GM12878 (cell line): ENCODE data around the gene TPD52L2.

Experiments
- CEBPB ChIP-seq, 2 experiments: fragments of 150-350 bp in 1 of 2; IDR thresholded peaks; 2 replicates each; pipeline ENCODE4 v1.6.1; 2012 to 2014; ENCODE audit warnings: low read depth in 2 of 2, low read length in 2 of 2, borderline replicate concordance in 1 of 2, inconsistent platforms in 1 of 2
- CTCF ChIP-seq, 3 experiments: IDR thresholded peaks in 2 of 3; conservative IDR thresholded peaks in 1 of 3; 2 replicates each; pipeline ENCODE4 v1.5.1; 2011; ENCODE audit warnings: low read depth in 3 of 3, low read length in 3 of 3, mild to moderate bottlenecking in 3 of 3, control low read depth in 2 of 3, moderate library complexity in 2 of 3, inconsistent platforms in 1 of 3, mixed read lengths in 1 of 3; ENCODE audit not compliant: control insufficient read depth in 2 of 3, insufficient read depth in 1 of 3; ENCODE audit errors: extremely low read depth in 1 of 3
- NFYB ChIP-seq: IDR thresholded peaks from 2 replicates; pipeline ENCODE4 v1.6.1; 2011; ENCODE audit warnings: low read depth, mild to moderate bottlenecking, low read length, improper control_type of control experiment, moderate library complexity; ENCODE audit not compliant: insufficient read depth
- POLR2AphosphoS5 ChIP-seq: IDR thresholded peaks from 2 replicates; pipeline ENCODE4 v1.6.1; 2011; ENCODE audit warnings: mild to moderate bottlenecking, low read length, inconsistent platforms
- RFX5 ChIP-seq: IDR thresholded peaks from 2 replicates; pipeline ENCODE4 v1.6.1; 2011; ENCODE audit warnings: low read depth, low read length, improper control_type of control experiment
- STAT1 ChIP-seq: fragments of 450-650 bp; conservative IDR thresholded peaks from 2 replicates; pipeline ENCODE4 v1.6.1; 2014; ENCODE audit warnings: antibody characterized with exemption, mild to moderate bottlenecking
- TCF12 ChIP-seq: IDR thresholded peaks from 2 replicates; pipeline ENCODE4 v1.6.1; 2011; ENCODE audit warnings: low read depth, mild to moderate bottlenecking, low read length
- ZNF274 ChIP-seq: IDR thresholded peaks from one replicate; pipeline ENCODE4 v1.8.0; 2011; ENCODE audit not compliant: insufficient read length, insufficient read depth

DNA sequence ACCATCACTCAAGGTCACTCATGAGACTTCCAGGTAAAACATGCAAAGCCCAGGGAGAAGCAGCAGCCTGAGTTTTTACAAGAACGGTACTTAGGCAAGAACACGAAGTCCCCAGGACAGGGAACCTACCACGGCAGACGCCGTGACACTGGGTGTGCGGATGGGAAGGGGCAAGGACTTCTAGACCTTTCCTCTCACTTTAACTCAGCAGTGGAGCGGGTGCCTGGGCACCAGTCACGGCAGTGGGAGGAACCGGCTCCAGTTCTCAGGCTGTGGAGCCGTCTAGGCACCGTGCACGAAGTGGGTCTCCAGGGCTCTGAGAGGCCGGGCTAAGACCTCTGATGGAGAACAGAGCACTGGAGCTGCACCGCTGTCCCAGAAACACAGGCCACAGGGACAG, 36.5 kb upstream of the TPD52L2 start:
- no peak for TF ChIP-seq TCF12
- TF ChIP-seq RFX5, result no peak
- no peak for TF ChIP-seq POLR2AphosphoS5
- TF ChIP-seq CTCF (IDR thresholded peaks at IDR 0.05 in 2 of 3, conservative IDR thresholded peaks at IDR 0.05 in 1 of 3; ENCODE audit: control insufficient read depth in 2 of 3, extremely low read depth in 1 of 3, insufficient read depth in 1 of 3, low read depth in 3 of 3, low read length in 3 of 3), result no peak
- TF ChIP-seq ZNF274, result no peak
- TF ChIP-seq NFYB, result no peak
- no peak for TF ChIP-seq STAT1
- no peak for TF ChIP-seq CEBPB (IDR thresholded peaks at IDR 0.05; ENCODE audit: borderline replicate concordance in 1 of 2, low read depth in 2 of 2, low read length in 2 of 2)
